NCI-H748 (cell line): ENCODE measurements around the gene TAF10.

Experiments used
- DNase-seq: peaks from one replicate; lab custom pipeline; 2025; ENCODE audit not compliant: unreplicated experiment; lab: John Stamatoyannopoulos, UW

TAF10 gene

DNA sequence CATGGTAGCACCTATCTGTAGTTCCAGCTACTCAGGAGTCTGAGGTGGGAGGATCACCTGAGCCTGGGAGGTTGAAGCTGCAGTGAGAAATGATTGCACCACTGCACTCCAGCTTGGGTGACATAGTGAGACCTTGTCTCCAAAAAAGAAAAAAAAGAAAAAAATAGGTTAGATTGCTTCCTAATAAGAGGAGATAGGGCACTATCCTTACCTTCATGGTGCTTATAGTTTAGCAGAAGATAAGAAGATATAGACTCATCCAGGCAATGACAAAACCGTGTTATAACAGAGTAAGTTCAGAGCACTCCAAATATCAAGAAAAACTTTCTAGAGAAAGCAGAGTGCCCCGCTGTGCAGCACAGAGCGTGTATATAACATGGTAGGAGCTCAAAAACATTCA is 50.7 kb downstream of the TAF10 start:
- DNase-seq = no peak
